GM13976 (cell line): Measurements from ENCODE around the gene CAPN2.

ENCODE experiments used
- DNase-seq: peaks from one replicate; pipeline ENCODE4 v3.0.0; 2012; ENCODE audit warnings: low spot score
- CTCF ChIP-seq: IDR thresholded peaks from 2 replicates; pipeline ENCODE4 v1.5.1; 2012; ENCODE audit warnings: borderline replicate concordance, mild to moderate bottlenecking; ENCODE audit not compliant: insufficient read depth; ENCODE audit errors: extremely low read depth, missing control alignments, control extremely low read depth
- in situ Hi-C: fragments of 300-500 bp; cut with MboI; formaldehyde crosslinking; loops from one replicate; pipeline ENCODE4 v1.12.0; 2022; ENCODE audit warnings: low sequenced_read_pairs, mixed read lengths, inconsistent platforms; ENCODE audit not compliant: unreplicated experiment

The CAPN2 gene

GRCh38 chr1:223724376-223724775 lies 12.0 kb downstream of the CAPN2 start:
- no peak for DNase-seq
- in situ Hi-C loops, result no loop called here
- no peak for TF ChIP-seq CTCF

- no peak for DNase-seq
- in situ Hi-C loops, result no loop called here
- no peak for TF ChIP-seq CTCF
Measured at GRCh38 chr1:223725578-223725977, 13.2 kb downstream of the CAPN2 start.

- in situ Hi-C loops, result no loop called here
- no peak for TF ChIP-seq CTCF
- DNase-seq, result peak; percentile 76
Measured at GRCh38 chr1:223726380-223727001, 14.2 kb downstream of the CAPN2 start.

- no peak for TF ChIP-seq CTCF
- no peak for DNase-seq
- in situ Hi-C loops, result no loop called here
Measured at GRCh38 chr1:223727541-223727940, 15.2 kb downstream of the CAPN2 start.

GRCh38 chr1:223729906-223730305 lies 17.6 kb downstream of the CAPN2 start:
- in situ Hi-C loops, result no loop called here
- no peak for DNase-seq
- TF ChIP-seq CTCF, result no peak

GRCh38 chr1:223730479-223731132 lies 18.3 kb downstream of the CAPN2 start:
- in situ Hi-C loops, result no loop called here
- no peak for DNase-seq
- TF ChIP-seq CTCF, result no peak

- no peak for DNase-seq
- in situ Hi-C loops, result no loop called here
- no peak for TF ChIP-seq CTCF
Measured at GRCh38 chr1:223731133-223731770, 18.9 kb downstream of the CAPN2 start.
